NCI-H774 (cell line): ENCODE data around the gene SLC25A30.

ENCODE experiments used
- DNase-seq: peaks from one replicate; lab custom pipeline; 2025; lab: John Stamatoyannopoulos, UW

The SLC25A30 gene

GRCh38 chr13:45417790-45418534 lies at the start of gene SLC25A30:
SLC25A30 (minus strand) TSS chr13:45418373; CDS start chr13:45411425, 6,948 bp downstream.
- DNase-seq, result peak; percentile 58

GRCh38 chr13:45466359-45466758 lies 48.2 kb upstream of the SLC25A30 start:
- DNase-seq, result no peak

GRCh38 chr13:45464687-45465453 lies 46.7 kb upstream of the SLC25A30 start, which contains the start of gene COG3:
COG3 (plus strand) TSS chr13:45464939; CDS start chr13:45465037, 98 bp downstream.
- DNase-seq, result peak; percentile 89

- no peak for DNase-seq
Measured at GRCh38 chr13:45464141-45464686, 46.0 kb upstream of the SLC25A30 start.

- no peak for DNase-seq
Measured at GRCh38 chr13:45456196-45456972, 38.2 kb upstream of the SLC25A30 start.

GRCh38 chr13:45454204-45454603 lies 36.0 kb upstream of the SLC25A30 start:
- no peak for DNase-seq

- no peak for DNase-seq
Measured at GRCh38 chr13:45451282-45451681, 33.1 kb upstream of the SLC25A30 start.

- no peak for DNase-seq
Measured at GRCh38 chr13:45448965-45449559, 30.9 kb upstream of the SLC25A30 start.

- DNase-seq, result no peak
Measured at GRCh38 chr13:45447050-45447661, 29.0 kb upstream of the SLC25A30 start.

GRCh38 chr13:45446181-45446580 lies 28.0 kb upstream of the SLC25A30 start:
- DNase-seq, result no peak

- no peak for DNase-seq
Measured at GRCh38 chr13:45445053-45445452, 26.9 kb upstream of the SLC25A30 start.

GRCh38 chr13:45441633-45442032 lies 23.5 kb upstream of the SLC25A30 start:
- no peak for DNase-seq

- no peak for DNase-seq
Measured at GRCh38 chr13:45439781-45440462, 21.7 kb upstream of the SLC25A30 start.

GRCh38 chr13:45439008-45439407 lies 20.8 kb upstream of the SLC25A30 start:
- no peak for DNase-seq

GRCh38 chr13:45437947-45438346 lies 19.8 kb upstream of the SLC25A30 start:
- DNase-seq, result no peak

GRCh38 chr13:45436953-45437352 lies 18.8 kb upstream of the SLC25A30 start:
- no peak for DNase-seq

GRCh38 chr13:45436332-45436731 lies 18.2 kb upstream of the SLC25A30 start:
- no peak for DNase-seq

GRCh38 chr13:45434556-45435371 lies 16.6 kb upstream of the SLC25A30 start:
- no peak for DNase-seq

GRCh38 chr13:45433381-45433790 lies 15.2 kb upstream of the SLC25A30 start:
- DNase-seq, result no peak
